Measurements from ENCODE around the gene CLEC4C. TPM values are rescaled to one million over a fixed set of nuclear protein-coding genes. Genes with fewer than 3 reads are reported as not detected.

CLEC4C gene
- total RNA-seq, 1 experiment from 2014 or later: not detected

GRCh38 chr12:7723926-7724325 lies 23.2 kb downstream of the CLEC4C start:
- no peak for DNase-seq (ENCODE audit: low read depth)

- DNase-seq (ENCODE audit: low read depth): no peak
These were observed 27.0 kb downstream of the CLEC4C start for GRCh38 chr12:7719946-7720730.

DNA sequence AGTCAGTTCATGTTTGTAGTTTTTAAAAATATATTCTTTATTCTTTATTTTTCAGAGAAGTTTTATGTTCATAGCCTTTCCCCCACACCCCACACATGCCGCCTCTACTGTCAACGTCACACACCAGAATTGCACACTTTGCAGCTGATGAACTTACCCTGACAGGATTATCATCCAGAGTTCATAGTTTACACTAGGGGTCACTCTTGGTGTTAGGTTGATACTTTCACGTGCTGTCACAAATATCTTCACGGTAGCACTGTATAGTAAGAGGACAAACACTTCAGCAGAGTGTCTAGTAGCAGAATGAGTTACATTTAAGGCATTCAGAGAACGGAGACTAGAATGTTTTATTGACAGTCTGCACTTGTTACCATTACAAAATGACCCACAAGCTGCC lies 30.8 kb downstream of the CLEC4C start:
- DNase-seq (ENCODE audit: low read depth): no peak

- no peak for DNase-seq (ENCODE audit: low read depth)
These were observed 34.2 kb downstream of the CLEC4C start for GRCh38 chr12:7712841-7713442.

DNA sequence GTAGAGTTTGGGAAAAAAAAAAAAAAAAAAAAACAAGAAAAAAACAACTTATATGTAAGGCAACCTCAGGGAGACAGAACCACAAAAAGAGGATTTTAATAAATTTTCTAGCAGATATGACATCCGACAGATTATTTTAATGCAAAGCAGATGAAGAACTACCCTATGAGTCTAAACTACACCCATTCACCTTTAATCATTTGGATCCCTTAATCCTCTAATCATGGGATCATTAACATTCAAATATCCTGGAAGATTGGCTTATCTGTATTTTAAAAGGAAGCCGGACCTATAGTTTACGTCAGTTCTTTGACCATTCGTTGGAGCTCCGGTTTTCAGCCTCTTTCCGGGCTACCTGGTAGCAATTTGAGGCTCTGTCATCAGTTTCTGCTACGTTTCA lies 36.0 kb downstream of the CLEC4C start, which contains the start of gene DPPA3:
Gene DPPA3, plus strand, starts transcription at position 301 of the 400 bp plus-strand sequence. CDS start 138 bp downstream, outside the sequence.
- DNase-seq (ENCODE audit: low read depth): no peak

DNA sequence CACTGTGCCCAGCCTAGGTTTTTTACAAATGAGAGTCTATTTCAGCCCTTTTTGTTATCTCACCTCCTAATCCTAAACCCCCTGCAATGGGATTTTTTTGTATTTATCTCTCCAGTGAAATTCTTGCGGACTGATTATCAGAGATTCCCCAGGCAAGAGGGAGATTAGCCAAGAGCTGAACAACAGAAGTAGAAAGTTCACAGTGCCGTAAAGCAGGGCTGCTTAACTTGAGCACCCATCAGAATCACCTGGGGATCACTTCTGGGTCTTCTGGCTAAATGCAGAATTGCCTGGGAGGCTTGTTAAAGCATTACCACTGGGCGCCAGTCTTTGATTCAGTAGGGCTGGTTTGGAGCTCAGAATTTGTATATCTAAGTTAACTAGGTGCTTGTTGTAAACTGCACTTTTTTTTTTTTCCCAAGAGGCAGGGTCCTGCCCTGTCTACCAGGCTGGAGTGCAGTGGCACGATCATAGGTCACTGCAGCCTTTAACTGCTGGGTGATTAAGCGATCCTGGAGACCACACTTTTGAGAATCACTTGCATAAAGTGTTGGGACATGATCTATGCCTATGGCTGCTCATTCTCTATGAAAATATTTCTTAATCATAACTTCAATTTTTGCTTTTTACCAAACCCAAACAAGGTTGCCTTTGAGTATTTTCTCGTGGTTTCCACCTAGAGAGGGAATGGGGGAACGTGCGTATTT lies 37.1 kb downstream of the CLEC4C start:
- DNase-seq (ENCODE audit: low read depth): no peak

- no peak for DNase-seq (ENCODE audit: low read depth)
These were observed 41.3 kb downstream of the CLEC4C start for GRCh38 chr12:7705846-7706245.

- DNase-seq (ENCODE audit: low read depth): no peak
These were observed 51.5 kb downstream of the CLEC4C start, which contains the start of gene GDF3 for GRCh38 chr12:7695566-7696197. Gene GDF3, minus strand, starts transcription at chr12:7695775. Its CDS starts 47 bp downstream, at chr12:7695728.

- DNase-seq (ENCODE audit: low read depth): no peak
These were observed 52.0 kb downstream of the CLEC4C start for GRCh38 chr12:7695237-7695560.

GRCh38 chr12:7694556-7695236 lies 52.5 kb downstream of the CLEC4C start:
- no peak for DNase-seq (ENCODE audit: low read depth)

DNA sequence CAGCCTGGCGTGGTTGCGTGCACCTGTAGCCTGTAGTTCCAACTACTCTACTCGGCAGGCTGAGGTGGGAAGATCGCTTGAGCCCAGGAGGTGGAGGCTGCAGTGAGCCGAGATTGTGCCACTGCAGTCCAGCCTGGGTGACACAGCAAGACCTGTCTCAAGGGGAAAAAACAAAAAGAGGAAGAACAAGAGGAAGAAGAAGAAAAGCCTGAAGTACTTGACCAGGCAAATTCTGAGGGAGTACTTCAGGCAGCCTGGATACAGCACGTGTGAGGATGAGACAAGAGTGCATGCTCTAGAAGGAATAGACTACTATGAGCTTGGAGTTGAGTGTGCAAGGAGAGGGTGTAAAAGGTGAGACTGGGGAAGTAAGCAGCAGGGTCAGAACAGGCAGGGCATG lies 53.4 kb downstream of the CLEC4C start:
- DNase-seq (ENCODE audit: low read depth): no peak

GRCh38 chr12:7681535-7681934 lies 65.6 kb downstream of the CLEC4C start:
- DNase-seq (ENCODE audit: low read depth): no peak

Other genes starting within 250 kb of the CLEC4C start
- gene CD163, start 243.6 kb downstream of the CLEC4C start, total RNA-seq (2014; rRNA removed; shearing (Covaris generic)): not detected in 2 replicates
- not detected in 2 replicates for gene APOBEC1, start 81.5 kb downstream of the CLEC4C start, total RNA-seq (2014; rRNA removed; shearing (Covaris generic))
- gene GDF3, start 51.6 kb downstream of the CLEC4C start, total RNA-seq (2014; rRNA removed; shearing (Covaris generic)): not detected in 2 replicates
- not detected in 2 replicates for gene DPPA3, start 35.9 kb downstream of the CLEC4C start, total RNA-seq (2014; rRNA removed; shearing (Covaris generic))
- gene NANOGNB, start 17.8 kb upstream of the CLEC4C start, total RNA-seq (2014; rRNA removed; shearing (Covaris generic)): not detected in 2 replicates
- gene NANOG, start 42.0 kb upstream of the CLEC4C start, total RNA-seq (2014; rRNA removed; shearing (Covaris generic)): not detected in 2 replicates
- 0.10 and 0.12 TPM in 2 replicates for gene SLC2A14, start 125.5 kb upstream of the CLEC4C start, total RNA-seq (2014; rRNA removed; shearing (Covaris generic))
- 20.1 and 20.6 TPM in 2 replicates for gene SLC2A3, start 188.8 kb upstream of the CLEC4C start, total RNA-seq (2014; rRNA removed; shearing (Covaris generic))

All from RPMI7951 (cell line).